Measurements from ENCODE around the gene SMYD3. TPM values are rescaled to one million over a fixed set of nuclear protein-coding genes. Genes with fewer than 3 reads are reported as not detected.

Gene SMYD3
- total RNA-seq, 1 donor from 2014 or later, result 18.8 TPM

DNA sequence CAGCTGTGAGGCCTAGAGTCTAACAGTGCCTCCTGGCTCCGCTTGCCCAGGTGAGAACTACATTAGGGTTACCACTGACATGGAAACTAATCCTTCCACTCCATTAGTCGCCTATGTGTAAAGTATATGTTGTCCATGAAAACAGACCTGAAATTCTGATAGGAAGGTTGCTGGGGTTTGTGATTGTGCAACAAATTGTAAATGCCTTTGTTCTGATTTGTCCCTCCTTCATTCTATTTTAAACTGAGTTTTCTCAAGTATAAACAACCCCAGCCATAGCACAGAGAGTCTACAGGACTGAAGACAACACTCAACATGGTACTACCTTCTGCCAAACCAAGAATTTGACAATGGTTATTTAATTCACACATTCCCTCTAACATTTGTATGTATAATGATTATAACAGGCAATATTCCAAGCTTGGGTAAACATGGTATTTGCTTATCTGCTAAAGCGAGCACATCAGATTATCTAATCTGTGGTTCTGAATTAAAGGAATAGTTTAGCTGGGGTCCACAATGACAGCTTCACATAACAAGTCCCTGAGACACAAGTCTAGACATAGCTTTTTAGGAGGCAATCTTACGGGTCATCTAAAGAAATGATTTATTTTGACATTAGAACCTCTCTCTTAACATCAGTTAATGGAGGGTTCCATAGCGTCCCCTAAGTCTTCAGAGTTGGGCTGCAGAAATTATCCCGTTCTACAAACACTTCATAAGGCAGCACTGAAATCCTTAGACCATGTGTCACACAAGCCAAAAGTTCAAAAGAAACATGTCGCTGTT is 633.0 kb downstream of the SMYD3 start:
- DNase-seq (ENCODE audit: low spot score), result no peak

GRCh38 chr1:245873068-245873467 is 634.0 kb downstream of the SMYD3 start:
- no peak for DNase-seq (ENCODE audit: low spot score)

- no peak for DNase-seq (ENCODE audit: low spot score)
Observed at GRCh38 chr1:245872475-245872874, 634.6 kb downstream of the SMYD3 start.

- no peak for DNase-seq (ENCODE audit: low spot score)
Observed at GRCh38 chr1:245871915-245872314, 635.2 kb downstream of the SMYD3 start.

DNA sequence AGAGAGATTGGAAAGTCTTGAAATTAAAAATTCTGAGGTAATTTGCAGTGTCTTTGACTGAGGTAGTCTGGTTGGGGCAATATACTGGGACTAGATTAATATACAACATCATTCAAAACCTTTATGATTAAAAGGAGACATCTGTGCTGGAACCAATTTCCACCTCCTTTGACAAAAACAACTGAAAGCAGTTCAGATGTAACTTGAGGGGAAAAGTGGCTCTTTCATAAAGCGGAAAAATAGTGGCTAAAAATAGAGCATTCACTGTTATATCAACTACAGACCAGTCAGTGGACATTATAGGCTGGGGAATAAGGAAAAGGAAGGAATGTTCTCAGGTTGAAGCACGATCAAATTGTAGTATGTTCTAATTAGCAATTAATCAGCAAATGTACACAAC is 635.9 kb downstream of the SMYD3 start:
- DNase-seq (ENCODE audit: low spot score), result no peak

- no peak for DNase-seq (ENCODE audit: low spot score)
Observed at GRCh38 chr1:245870698-245871097, 636.4 kb downstream of the SMYD3 start.

DNA sequence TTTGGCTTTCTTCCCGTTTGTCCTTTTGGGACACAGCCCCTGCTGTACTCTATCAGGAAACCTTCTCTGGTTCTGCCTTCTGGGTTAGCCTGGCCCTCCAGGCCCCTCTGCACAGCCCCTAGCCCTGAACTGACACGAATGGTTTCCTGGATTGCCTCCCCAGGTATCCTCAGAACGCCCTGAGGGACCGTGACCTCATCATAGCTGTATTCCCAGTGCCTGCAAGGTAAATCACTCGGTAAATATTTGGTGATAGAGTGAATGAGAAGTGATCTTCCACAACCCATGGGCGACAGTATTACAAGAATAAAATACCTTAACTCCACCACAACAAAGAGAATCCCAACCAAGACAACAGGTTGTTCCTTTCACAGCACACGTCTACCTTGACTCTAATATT is 637.2 kb downstream of the SMYD3 start:
- no peak for DNase-seq (ENCODE audit: low spot score)

GRCh38 chr1:245867738-245868137 is 639.3 kb downstream of the SMYD3 start:
- no peak for DNase-seq (ENCODE audit: low spot score)

- no peak for DNase-seq (ENCODE audit: low spot score)
Observed at GRCh38 chr1:245864872-245865271, 642.2 kb downstream of the SMYD3 start.

- DNase-seq (ENCODE audit: low spot score), result no peak
Observed at GRCh38 chr1:245863566-245864184, 643.4 kb downstream of the SMYD3 start.

- no peak for DNase-seq (ENCODE audit: low spot score)
Observed at GRCh38 chr1:245862812-245863540, 644.1 kb downstream of the SMYD3 start.

- DNase-seq (ENCODE audit: low spot score), result no peak
Observed at GRCh38 chr1:245860657-245861544, 646.2 kb downstream of the SMYD3 start.

DNA sequence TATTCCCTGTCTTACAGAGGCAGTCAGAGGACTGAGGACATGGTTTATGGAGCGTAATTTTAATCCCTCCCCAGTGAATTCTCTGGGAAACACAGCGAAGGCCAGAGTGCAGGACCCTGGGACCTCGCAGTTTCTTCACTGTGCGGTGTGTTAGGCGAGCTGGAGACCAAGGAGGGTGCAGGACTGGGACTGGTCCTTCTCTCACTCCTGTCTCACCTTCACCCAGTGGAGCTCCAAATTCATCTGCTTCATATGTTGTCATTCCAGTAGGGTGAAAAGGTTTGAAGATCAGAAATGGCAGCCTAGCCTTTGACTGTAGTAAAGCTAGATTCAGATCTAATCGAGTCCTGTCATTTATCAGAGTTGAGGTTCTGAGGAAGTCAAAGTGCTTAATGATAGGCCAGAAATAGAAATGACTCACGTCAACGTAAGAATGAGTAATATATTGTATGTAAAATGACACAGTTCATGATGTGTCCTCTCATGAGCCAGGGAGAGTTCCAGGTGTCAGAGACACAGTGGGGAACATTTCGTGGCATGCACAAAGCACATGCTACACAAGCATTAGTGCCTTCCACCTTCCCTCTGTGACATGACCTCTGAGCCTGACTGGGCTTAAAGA is 647.5 kb downstream of the SMYD3 start:
- no peak for DNase-seq (ENCODE audit: low spot score)

DNA sequence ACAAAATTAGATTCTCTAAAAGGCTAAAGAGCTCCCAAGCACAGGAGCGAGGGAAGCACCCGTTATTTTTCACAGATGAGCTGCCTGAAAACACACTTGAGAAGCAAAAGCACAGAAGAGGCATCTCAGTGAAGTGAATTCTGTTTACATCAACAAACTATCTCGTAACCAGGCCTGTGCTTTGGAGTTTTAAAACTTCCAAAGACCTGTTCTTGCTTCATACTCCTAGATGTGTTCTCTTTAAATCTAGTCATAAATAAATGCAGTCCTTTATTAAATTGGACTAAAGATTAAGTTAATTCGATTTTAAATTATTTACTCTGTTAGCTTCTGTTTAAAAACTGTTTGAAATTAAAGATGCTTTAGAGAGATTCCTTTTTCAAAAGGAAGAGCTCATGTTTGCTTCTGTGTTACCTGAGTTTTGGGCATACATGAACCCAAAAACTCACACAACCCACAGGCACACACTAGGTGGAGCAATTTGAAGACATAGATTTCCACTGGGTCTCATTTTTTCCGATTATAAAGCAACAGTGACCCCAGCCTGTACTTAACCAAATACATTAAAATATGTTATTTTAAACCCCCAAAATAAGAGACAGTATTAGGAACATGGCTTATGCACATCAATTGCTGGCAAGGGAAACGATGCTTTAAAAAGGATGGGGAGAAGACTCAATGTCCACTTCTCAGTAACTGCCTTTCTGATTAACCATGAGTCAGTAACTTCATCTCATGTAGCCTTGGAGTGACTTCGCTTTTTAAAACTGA is 648.2 kb downstream of the SMYD3 start:
- no peak for DNase-seq (ENCODE audit: low spot score)

- DNase-seq (ENCODE audit: low spot score), result no peak
Observed at GRCh38 chr1:245858022-245858721, 648.9 kb downstream of the SMYD3 start.

GRCh38 chr1:245856944-245857531 is 650.0 kb downstream of the SMYD3 start:
- no peak for DNase-seq (ENCODE audit: low spot score)

GRCh38 chr1:245855846-245856730 is 651.0 kb downstream of the SMYD3 start:
- DNase-seq (ENCODE audit: low spot score), result no peak

DNA sequence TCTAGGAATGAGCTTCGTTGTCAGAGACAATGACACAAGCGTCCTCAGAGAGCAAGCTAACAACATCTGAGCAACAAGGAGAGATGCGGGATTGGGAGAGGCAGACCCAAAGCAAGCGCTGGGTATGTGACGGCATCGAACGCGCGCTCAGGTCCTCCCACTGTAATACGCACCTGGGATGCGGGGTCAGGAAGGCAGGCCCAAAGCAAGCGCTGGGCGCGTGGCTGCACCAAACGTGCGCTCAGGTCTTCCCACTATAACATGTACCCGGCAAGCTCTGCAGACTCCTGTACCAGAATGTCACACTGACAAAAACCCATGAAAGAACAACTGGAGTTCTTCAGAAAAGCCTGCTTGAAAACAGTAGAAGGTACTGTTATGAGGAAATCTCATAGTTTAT is 653.8 kb downstream of the SMYD3 start:
- DNase-seq (ENCODE audit: low spot score), result no peak

Measured in mucosa of gallbladder (tissue), 1 donor.